Brain microvascular endothelial cell (primary cell): ENCODE measurements around the gene CD27.

Experiments
- DNase-seq: peaks from one replicate; pipeline ENCODE4 v3.0.0-alpha.2; 2020
- H3K27ac ChIP-seq: fragments of 250-450 bp; sonication (Bioruptor Pico); 2 replicates; pipeline ENCODE4 v1.5.1; 2020; ENCODE audit warnings: mild to moderate bottlenecking, moderate library complexity
- H3K27me3 ChIP-seq: fragments of 250-450 bp; sonication (Bioruptor Pico); replicated peaks from 2 replicates; pipeline ENCODE4 v1.5.1; 2020; ENCODE audit warnings: mild to moderate bottlenecking
- H3K36me3 ChIP-seq: fragments of 250-450 bp; sonication (Bioruptor Pico); replicated peaks from 2 replicates; pipeline ENCODE4 v1.5.1; 2020; ENCODE audit warnings: mild to moderate bottlenecking
- H3K4me3 ChIP-seq: 2 replicates; pipeline ENCODE4 v1.5.1; 2011; ENCODE audit warnings: low read depth, mild to moderate bottlenecking, control low read depth, low read length, moderate library complexity
- in situ Hi-C: cut with HindIII; loops from 2 replicates; pipeline ENCODE4 v1.10.0; 2017; ENCODE audit warnings: low sequenced_read_pairs, low pct_ligation_motif_present
- TF ChIP-seq, protein P1 (sequence below): IDR thresholded peaks from 2 replicates; pipeline ENCODE4 v1.5.1; 2011; ENCODE audit warnings: low read depth, mild to moderate bottlenecking, moderate library complexity, low read length, control low read depth, inconsistent platforms; ENCODE audit errors: missing control alignments

The CD27 gene

DNA sequence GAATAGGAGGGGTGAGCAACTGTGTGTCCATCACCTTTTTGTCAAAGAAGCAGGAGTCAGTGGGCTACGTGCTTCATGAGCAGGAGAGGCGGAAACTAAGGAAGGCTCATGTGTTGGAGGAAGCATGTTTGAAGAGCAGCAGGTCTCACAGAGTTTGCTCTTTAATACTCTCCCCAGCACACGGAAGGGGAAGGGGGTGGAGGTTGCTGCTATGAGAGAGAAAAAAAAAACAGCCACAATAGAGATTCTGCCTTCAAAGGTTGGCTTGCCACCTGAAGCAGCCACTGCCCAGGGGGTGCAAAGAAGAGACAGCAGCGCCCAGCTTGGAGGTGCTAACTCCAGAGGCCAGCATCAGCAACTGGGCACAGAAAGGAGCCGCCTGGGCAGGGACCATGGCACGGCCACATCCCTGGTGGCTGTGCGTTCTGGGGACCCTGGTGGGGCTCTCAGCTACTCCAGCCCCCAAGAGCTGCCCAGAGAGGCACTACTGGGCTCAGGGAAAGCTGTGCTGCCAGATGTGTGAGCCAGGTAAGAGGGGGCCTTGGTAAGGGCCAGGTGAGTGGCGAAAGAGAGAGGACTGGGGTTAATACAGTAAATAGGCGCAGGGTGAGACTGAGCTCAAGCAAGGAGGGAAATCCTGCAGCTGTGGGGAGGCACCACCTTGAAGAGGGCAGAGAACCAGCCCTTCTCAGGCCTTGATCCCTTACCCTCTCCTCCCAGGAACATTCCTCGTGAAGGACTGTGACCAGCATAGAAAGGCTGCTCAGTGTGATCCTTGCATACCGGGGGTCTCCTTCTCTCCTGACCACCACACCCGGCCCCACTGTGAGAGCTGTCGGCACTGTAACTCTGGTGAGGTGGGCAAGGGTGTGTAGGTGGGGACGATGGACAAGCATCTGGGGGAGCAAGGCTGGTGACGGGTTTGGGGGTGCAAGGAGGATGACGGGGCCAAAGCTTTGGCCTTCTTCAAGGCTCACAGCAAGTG, at the start of gene CD27:
CD27 (plus strand) TSS at position 252 of the 985 bp plus-strand sequence; CDS start at position 393, 141 bp downstream.
- Histone ChIP-seq H3K36me3 (no peaks in the 10 kb centered on the region), H3K4me3 (no peak within 1 kb of the TSS), H3K27me3 (no peaks in the 10 kb centered on the region), H3K27ac (no peak within 1 kb of the TSS)
- in situ Hi-C loops = no loop called here
- DNase-seq = no peak
- TF ChIP-seq, protein P1, sequence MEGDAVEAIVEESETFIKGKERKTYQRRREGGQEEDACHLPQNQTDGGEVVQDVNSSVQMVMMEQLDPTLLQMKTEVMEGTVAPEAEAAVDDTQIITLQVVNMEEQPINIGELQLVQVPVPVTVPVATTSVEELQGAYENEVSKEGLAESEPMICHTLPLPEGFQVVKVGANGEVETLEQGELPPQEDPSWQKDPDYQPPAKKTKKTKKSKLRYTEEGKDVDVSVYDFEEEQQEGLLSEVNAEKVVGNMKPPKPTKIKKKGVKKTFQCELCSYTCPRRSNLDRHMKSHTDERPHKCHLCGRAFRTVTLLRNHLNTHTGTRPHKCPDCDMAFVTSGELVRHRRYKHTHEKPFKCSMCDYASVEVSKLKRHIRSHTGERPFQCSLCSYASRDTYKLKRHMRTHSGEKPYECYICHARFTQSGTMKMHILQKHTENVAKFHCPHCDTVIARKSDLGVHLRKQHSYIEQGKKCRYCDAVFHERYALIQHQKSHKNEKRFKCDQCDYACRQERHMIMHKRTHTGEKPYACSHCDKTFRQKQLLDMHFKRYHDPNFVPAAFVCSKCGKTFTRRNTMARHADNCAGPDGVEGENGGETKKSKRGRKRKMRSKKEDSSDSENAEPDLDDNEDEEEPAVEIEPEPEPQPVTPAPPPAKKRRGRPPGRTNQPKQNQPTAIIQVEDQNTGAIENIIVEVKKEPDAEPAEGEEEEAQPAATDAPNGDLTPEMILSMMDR = no peak

DNA sequence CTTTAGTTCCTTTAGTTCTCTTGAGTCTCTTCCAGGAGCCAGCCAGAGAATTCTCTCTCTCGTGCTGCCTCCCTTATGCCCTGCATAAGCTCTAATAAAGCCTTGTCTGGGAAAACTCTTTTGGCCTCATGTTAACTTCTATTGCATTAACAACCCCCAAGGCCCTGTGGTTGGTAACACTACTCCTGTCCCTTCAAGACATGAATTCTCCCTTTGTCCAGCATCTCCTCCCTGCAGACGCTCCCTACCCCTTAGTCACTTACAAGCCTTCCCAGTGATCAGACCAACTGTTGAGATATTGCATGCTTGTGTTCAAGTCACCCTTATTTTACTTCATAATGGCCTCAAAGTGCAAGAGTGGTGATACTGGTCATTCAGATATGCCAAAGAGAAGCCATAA, 48.7 kb upstream of the CD27 start:
- Histone ChIP-seq H3K27ac (no peak overlapping the region), H3K27me3 (no peaks in the 10 kb centered on the region), H3K4me3 (no peak overlapping the region), H3K36me3 (peaks cover 8% of the 10 kb centered on the region)
- TF ChIP-seq, protein P1 = no peak
- DNase-seq = no peak
- in situ Hi-C loops = no loop called here

DNA sequence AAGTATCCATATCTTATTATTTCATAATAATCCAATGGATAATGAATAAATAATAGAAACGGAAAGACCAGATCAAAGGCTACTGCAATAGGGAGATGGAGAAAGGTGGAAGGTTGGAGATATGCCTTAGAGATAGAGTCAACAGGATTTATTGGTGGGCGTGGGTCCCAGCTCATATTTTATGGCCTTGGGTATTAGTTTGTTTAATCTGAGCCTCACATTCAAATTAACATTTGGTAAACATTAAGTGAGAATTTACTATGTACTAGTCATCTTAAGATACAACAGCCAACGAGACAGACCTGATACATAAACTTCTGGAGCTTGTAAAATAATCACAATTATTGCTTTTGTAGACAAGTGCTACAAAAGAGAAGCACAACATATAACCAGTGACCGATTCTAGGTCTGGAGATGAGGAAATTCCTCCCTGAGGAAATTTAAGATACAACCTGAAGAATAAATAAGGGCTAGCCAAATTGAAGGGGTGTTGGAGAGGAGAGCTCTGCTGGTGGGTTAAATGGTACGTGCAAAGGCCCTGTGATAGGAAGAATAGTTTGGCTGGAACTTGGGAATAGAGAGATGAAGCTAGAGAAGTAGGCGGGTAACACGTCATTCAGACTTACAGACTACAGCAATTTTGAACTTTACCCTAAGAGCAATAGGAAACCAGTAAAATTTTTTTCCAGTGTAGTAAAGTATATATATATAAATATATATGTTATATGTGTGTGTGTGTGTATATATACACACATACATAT, 44.7 kb upstream of the CD27 start:
- TF ChIP-seq, protein P1 = no peak
- Histone ChIP-seq H3K36me3 (no peaks in the 10 kb centered on the region), H3K27me3 (no peaks in the 10 kb centered on the region), H3K27ac (no peak overlapping the region), H3K4me3 (no peak overlapping the region)
- in situ Hi-C loops = no loop called here
- DNase-seq = no peak

DNA sequence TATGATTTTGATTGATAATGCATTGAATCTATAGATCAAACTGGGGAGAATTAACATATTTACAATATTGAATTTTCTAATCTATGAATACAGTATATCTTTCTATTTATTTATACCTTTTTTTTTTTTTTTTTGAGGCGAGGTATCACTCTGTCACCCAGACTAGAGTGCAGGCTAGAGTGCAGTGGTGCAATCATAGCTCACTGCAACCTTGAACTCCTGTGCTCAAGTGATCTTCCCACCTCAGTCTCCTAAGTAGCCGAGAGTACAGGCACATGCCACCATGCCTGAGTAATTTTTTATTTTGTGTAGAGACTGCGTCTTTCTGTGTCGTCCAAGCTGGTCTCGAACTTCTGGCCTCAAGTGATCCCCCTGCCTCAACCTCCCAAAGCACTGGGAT, 40.4 kb upstream of the CD27 start:
- Histone ChIP-seq H3K36me3 (no peaks in the 10 kb centered on the region), H3K27ac (no peak overlapping the region), H3K4me3 (no peak overlapping the region), H3K27me3 (no peaks in the 10 kb centered on the region)
- TF ChIP-seq, protein P1 = no peak
- no peak for DNase-seq
- in situ Hi-C loops = no loop called here

- no peaks in the 10 kb centered on the region for H3K36me3 ChIP-seq
- TF ChIP-seq, protein P1 = no peak
- H3K27ac ChIP-seq = no peak overlapping the region
- H3K4me3 ChIP-seq = no peak overlapping the region
- no peaks in the 10 kb centered on the region for H3K27me3 ChIP-seq
- in situ Hi-C loops = no loop called here
- no peak for DNase-seq
These were observed 38.8 kb upstream of the CD27 start for GRCh38 chr12:6405963-6406362.
